ENCODE results near the gene RPTOR.

Gene RPTOR

DNA sequence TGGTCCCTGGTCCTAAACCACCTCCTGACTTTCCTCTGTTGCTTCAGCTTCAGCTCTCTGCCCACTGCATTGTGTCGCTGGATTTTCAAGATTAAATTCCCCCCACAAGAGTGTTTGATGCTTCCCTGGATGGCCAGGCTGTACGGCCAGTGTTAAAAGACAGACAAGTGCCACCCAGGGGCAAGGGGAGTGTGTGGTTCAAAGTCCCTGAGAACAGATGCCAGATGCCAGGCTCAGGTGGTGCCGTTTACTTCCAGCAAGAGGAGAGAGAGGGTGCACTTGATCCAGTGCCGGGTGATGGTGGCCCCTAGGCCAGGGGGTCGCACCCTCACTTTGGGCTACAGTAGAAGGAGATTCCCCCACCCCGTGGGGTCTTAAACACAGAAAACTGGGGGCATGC lies 109.2 kb downstream of the RPTOR start:
- peaks cover 2% of the 10 kb centered on the region; the same call in 1 of the 2 replicates for H3K9me3 ChIP-seq
- H3K36me3 ChIP-seq: no peaks in the 10 kb centered on the region; the same call in 1 of the 2 replicates
- no peak overlapping the region for H3K4me3 ChIP-seq (ENCODE audit: low read depth, low read length)
- H3K27me3 ChIP-seq: no peaks in the 10 kb centered on the region
- no peak for DNase-seq
- TF ChIP-seq, protein P1, sequence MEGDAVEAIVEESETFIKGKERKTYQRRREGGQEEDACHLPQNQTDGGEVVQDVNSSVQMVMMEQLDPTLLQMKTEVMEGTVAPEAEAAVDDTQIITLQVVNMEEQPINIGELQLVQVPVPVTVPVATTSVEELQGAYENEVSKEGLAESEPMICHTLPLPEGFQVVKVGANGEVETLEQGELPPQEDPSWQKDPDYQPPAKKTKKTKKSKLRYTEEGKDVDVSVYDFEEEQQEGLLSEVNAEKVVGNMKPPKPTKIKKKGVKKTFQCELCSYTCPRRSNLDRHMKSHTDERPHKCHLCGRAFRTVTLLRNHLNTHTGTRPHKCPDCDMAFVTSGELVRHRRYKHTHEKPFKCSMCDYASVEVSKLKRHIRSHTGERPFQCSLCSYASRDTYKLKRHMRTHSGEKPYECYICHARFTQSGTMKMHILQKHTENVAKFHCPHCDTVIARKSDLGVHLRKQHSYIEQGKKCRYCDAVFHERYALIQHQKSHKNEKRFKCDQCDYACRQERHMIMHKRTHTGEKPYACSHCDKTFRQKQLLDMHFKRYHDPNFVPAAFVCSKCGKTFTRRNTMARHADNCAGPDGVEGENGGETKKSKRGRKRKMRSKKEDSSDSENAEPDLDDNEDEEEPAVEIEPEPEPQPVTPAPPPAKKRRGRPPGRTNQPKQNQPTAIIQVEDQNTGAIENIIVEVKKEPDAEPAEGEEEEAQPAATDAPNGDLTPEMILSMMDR (IDR thresholded peaks at IDR 0.05; ENCODE audit: low read depth, low read length): no peak
- peaks cover 7% of the 10 kb centered on the region for H3K4me1 ChIP-seq

DNA sequence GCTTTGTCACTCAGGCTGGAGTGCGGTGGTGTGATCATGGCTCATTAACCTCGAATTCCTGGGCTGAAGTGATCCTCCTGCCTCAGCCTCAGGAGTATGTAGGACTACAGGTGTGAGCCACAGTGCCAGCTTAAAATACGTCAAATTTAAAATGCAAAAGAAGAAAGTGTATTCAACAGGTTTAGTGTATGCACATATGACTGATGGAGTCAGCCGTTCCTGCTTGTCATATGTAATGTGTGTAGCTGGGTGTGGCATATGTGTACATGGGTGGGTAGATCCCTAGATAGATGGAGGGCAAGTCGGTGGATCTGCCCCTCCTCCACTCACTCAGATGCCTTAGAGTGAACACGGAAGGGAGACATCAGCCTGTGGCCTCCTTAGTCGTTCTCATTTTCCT lies 111.0 kb downstream of the RPTOR start:
- no peak for DNase-seq
- Histone ChIP-seq H3K9me3 (no peaks in the 10 kb centered on the region), H3K4me1 (no peaks in the 10 kb centered on the region), H3K4me3 (ENCODE audit: low read depth, low read length) (no peak overlapping the region), H3K27me3 (no peaks in the 10 kb centered on the region), H3K36me3 (no peaks in the 10 kb centered on the region)
- TF ChIP-seq, protein P1 (IDR thresholded peaks at IDR 0.05; ENCODE audit: low read depth, low read length): no peak

DNA sequence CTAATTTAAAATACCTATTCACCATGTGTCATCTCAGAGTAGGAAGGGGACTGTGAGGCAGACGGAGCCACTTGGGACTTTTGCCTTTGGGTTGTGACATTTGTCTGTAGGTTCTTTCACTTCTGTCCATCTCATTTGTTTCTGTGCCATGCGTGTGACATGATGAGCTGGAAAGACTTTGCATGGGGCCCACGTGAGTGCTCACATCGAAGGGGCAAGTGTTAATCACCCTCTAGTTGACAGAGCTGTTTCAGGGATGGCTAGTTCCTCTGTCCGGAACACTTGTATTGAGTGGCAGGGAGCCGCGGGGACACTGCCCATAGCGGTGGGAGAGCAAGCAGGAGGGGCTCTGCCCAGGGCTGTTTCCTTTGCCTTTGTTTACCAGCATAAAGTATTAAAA lies 112.0 kb downstream of the RPTOR start:
- no peak overlapping the region for H3K4me3 ChIP-seq (ENCODE audit: low read depth, low read length)

DNA sequence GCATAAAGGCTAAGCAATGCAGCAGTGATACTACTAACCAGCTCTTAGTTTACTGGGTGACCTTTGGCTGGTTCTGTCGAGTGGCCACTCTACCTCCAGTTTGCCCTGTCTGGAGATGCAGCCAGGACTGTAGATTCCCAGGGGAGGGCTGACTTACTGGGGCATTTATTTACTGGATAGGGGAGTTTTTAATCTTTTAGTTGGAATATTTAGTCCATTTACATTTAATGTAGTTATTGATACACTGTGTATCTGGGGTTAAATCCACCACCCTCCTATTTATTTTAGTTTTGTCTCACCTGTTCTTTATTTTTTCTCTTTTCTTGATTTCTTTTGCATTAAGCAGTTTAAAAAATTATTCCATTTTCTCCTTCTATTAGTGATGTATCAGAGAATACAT lies 112.9 kb downstream of the RPTOR start:
- Histone ChIP-seq H3K27me3 (no peaks in the 10 kb centered on the region), H3K36me3 (no peaks in the 10 kb centered on the region), H3K4me1 (no peaks in the 10 kb centered on the region; the same call in 1 of the 2 replicates), H3K9me3 (no peaks in the 10 kb centered on the region), H3K4me3 (ENCODE audit: low read depth, low read length) (no peak overlapping the region)
- DNase-seq: no peak
- TF ChIP-seq, protein P1 (IDR thresholded peaks at IDR 0.05; ENCODE audit: low read depth, low read length): no peak

More for the DNA sequence above, 112.0 kb downstream of the RPTOR start:
- no peak for DNase-seq
- H3K9me3 ChIP-seq: no peaks in the 10 kb centered on the region
- H3K4me1 ChIP-seq: no peaks in the 10 kb centered on the region
- H3K27me3 ChIP-seq: no peaks in the 10 kb centered on the region
- TF ChIP-seq, protein P1 (IDR thresholded peaks at IDR 0.05; ENCODE audit: low read depth, low read length): no peak
- no peaks in the 10 kb centered on the region for H3K36me3 ChIP-seq

DNA sequence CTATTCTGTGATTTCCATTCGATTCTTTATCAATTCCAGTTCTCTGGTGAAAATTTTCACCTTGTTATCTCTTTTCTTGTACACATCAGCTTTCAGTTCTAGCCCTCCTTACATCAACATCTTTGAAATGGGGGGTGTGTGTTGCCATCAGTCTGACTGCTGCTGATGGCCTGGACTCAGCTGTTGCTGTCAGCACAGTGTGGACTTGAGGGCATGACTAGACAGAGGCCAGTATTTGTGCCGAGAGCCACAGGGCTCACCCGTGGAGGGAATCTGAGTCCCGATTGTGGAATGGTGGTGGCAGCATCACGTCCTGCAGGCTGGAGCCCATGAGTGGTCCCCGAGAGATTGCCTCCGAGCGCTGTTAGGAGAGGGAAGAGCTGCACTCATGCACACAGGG lies 114.2 kb downstream of the RPTOR start:
- H3K27me3 ChIP-seq: no peaks in the 10 kb centered on the region
- no peak for DNase-seq
- H3K9me3 ChIP-seq: no peaks in the 10 kb centered on the region
- no peaks in the 10 kb centered on the region for H3K36me3 ChIP-seq
- TF ChIP-seq, protein P1 (IDR thresholded peaks at IDR 0.05; ENCODE audit: low read depth, low read length): no peak
- peaks cover 3% of the 10 kb centered on the region for H3K4me1 ChIP-seq
- H3K4me3 ChIP-seq (ENCODE audit: low read depth, low read length): no peak overlapping the region

DNA sequence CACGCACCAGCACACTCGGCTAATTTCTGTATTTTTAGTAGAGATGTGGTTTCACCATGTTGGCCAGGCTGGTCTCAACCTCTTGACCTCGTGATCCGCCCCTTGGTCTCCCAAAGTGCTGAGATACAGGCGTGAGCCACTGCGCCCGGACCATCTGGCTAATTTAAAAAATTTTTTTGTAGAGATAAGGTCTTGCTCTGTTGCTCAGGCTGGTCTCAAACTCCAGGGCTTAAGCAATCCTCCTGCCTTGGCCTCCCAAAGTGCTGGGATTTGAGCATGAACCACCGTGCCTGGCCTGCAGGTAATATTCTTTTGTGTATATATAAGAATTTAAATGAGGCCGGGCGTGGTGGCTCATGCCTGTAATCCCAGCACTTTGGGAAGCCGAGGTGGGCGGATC lies 115.0 kb downstream of the RPTOR start:
- peaks cover 11% of the 10 kb centered on the region for H3K4me1 ChIP-seq
- no peak overlapping the region for H3K4me3 ChIP-seq (ENCODE audit: low read depth, low read length)
- TF ChIP-seq, protein P1 (IDR thresholded peaks at IDR 0.05; ENCODE audit: low read depth, low read length): no peak
- no peak for DNase-seq
- H3K36me3 ChIP-seq: no peaks in the 10 kb centered on the region
- H3K27me3 ChIP-seq: no peaks in the 10 kb centered on the region
- H3K9me3 ChIP-seq: no peaks in the 10 kb centered on the region

Measured in BE2C (cell line).